Gastrocnemius medialis (tissue), 4 donors: ENCODE measurements around the gene THSD4. TPM values are rescaled to one million over a fixed set of nuclear protein-coding genes. Genes with fewer than 3 reads are reported as not detected.

Source experiments
- ATAC-seq, 2 donors: fragments of 150-250 bp; one replicate each; pipeline ENCODE4 v1.9.1; 2016
- DNase-seq, 2 donors: peaks; one replicate each; pipeline ENCODE4 v3.0.0-alpha.2; 2019
- H3K27ac ChIP-seq, 4 donors: fragments of 200-600 bp; sonication (generic); 1 replicate in 1 of 4; 2 replicates in 3 of 4; pipeline ENCODE4 v1.5.1; 2016 to 2018; ENCODE audit warnings: mild to moderate bottlenecking in 2 of 4, moderate library complexity in 1 of 4
- H3K27me3 ChIP-seq, 3 donors: fragments of 200-600 bp; sonication (generic) in 2 of 3; 1 replicate in 1 of 3; 2 replicates in 2 of 3; pipeline versions ENCODE4 v1.5.1 to v1.6.0; 2016 to 2019; ENCODE audit warnings: mild to moderate bottlenecking in 1 of 3, moderate library complexity in 1 of 3
- H3K36me3 ChIP-seq, 2 donors: fragments of 200-600 bp; sonication (generic) in 1 of 2; one replicate each; pipeline ENCODE4 v1.5.1; 2017 to 2018
- H3K4me1 ChIP-seq, 2 donors: fragments of 200-600 bp; sonication (generic) in 1 of 2; one replicate each; pipeline ENCODE4 v1.5.1; 2016 to 2017; ENCODE audit warnings: mild to moderate bottlenecking in 2 of 2
- H3K4me3 ChIP-seq, 4 donors: fragments of 200-600 bp; sonication (generic) in 3 of 4; 1 replicate in 1 of 4; 2 replicates in 3 of 4; pipeline ENCODE4 v1.5.1; 2016 to 2019; ENCODE audit warnings: mild to moderate bottlenecking in 2 of 4
- H3K9me3 ChIP-seq, 3 donors: fragments of 200-600 bp; sonication (generic) in 2 of 3; 1 replicate in 1 of 3; 2 replicates in 2 of 3; pipeline ENCODE4 v1.5.1; 2016 to 2019
- POLR2A ChIP-seq, 2 donors: fragments of 450-650 bp; IDR thresholded peaks; one replicate each; pipeline ENCODE4 v1.6.1; 2017; ENCODE audit warnings: antibody characterized with exemption in 2 of 2, mild to moderate bottlenecking in 2 of 2, moderate library complexity in 2 of 2
- in situ Hi-C, 4 donors: fragments of 200-750 bp; cut with MboI; loops; one replicate each; pipeline versions ENCODE4 v1.15.0 to v1.8.0; 2017; ENCODE audit warnings: low sequenced_read_pairs in 4 of 4
- intact Hi-C: fragments of 100-400 bp; cut with DNase I; formaldehyde crosslinking; loops from one replicate; pipeline ENCODE4 v1.15.1; 2023; ENCODE audit warnings: low total_unique reads
- total RNA-seq, 4 donors: library from RNA; depleted of rRNA; stranded (reverse); fragments of >200 nt; gene quantifications; one replicate each; pipeline versions ENCODE4 v1.1.0 to v1.2.3, GENCODE V29; 2016
- TF ChIP-seq, protein P1 (sequence below), 5 experiments: fragments of 450-650 bp in 3 of 5; fragments of 200-600 bp in 2 of 5; sonication (generic) in 2 of 5; IDR thresholded peaks in 4 of 5; conservative IDR thresholded peaks in 1 of 5; 1 replicate in 4 of 5; 2 replicates in 1 of 5; pipeline ENCODE4 v1.5.1; 2016 to 2019; ENCODE audit warnings: antibody characterized with exemption in 5 of 5, mild to moderate bottlenecking in 3 of 5, moderate library complexity in 3 of 5

The THSD4 gene
- total RNA-seq, 4 donors from 2014 or later = 0.35 to 3.1 (median 0.60) TPM

- TF ChIP-seq, protein P1, sequence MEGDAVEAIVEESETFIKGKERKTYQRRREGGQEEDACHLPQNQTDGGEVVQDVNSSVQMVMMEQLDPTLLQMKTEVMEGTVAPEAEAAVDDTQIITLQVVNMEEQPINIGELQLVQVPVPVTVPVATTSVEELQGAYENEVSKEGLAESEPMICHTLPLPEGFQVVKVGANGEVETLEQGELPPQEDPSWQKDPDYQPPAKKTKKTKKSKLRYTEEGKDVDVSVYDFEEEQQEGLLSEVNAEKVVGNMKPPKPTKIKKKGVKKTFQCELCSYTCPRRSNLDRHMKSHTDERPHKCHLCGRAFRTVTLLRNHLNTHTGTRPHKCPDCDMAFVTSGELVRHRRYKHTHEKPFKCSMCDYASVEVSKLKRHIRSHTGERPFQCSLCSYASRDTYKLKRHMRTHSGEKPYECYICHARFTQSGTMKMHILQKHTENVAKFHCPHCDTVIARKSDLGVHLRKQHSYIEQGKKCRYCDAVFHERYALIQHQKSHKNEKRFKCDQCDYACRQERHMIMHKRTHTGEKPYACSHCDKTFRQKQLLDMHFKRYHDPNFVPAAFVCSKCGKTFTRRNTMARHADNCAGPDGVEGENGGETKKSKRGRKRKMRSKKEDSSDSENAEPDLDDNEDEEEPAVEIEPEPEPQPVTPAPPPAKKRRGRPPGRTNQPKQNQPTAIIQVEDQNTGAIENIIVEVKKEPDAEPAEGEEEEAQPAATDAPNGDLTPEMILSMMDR (IDR thresholded peaks at IDR 0.05 in 4 of 5, conservative IDR thresholded peaks at IDR 0.05 in 1 of 5) = no peak
- in situ Hi-C loops = loop anchor here in 1 of 4 donors (10.0 kb wide), 1 partner anchor 212 kb away; no protein-coding TSS in a partner anchor
These were observed 541.2 kb downstream of the THSD4 start for GRCh38 chr15:71656425-71656824.

GRCh38 chr15:71657141-71657540 lies 541.9 kb downstream of the THSD4 start:
- Histone ChIP-seq H3K9me3 (no peaks in the 10 kb centered on the region), H3K4me1 (peaks cover 13 to 20% of the 10 kb centered on the region in 2 donors), H3K27ac (no peak overlapping the region), H3K27me3 (no peaks in the 10 kb centered on the region), H3K4me3 (no peak overlapping the region), H3K36me3 (no peaks in the 10 kb centered on the region)
- ATAC-seq (no peak), DNase-seq (no peak)
- no peak for TF ChIP-seq POLR2A (IDR thresholded peaks at IDR 0.05)
- TF ChIP-seq, protein P1 (IDR thresholded peaks at IDR 0.05 in 4 of 5, conservative IDR thresholded peaks at IDR 0.05 in 1 of 5) = no peak
- intact Hi-C loops = no loop called here
- in situ Hi-C loops = loop anchor here in 1 of 4 donors (10.0 kb wide), 1 partner anchor 212 kb away; no protein-coding TSS in a partner anchor

More at GRCh38 chr15:71656425-71656824, 541.2 kb downstream of the THSD4 start:
- Histone ChIP-seq H3K27ac (no peak overlapping the region), H3K4me3 (no peak overlapping the region), H3K9me3 (no peaks in the 10 kb centered on the region), H3K27me3 (no peaks in the 10 kb centered on the region), H3K4me1 (peaks cover 13 to 20% of the 10 kb centered on the region in 2 donors), H3K36me3 (no peaks in the 10 kb centered on the region)
- DNase-seq (no peak), ATAC-seq (no peak)
- intact Hi-C loops = no loop called here

- H3K27me3 ChIP-seq = no peaks in the 10 kb centered on the region
- H3K27ac ChIP-seq = no peak overlapping the region
- H3K4me3 ChIP-seq = no peak overlapping the region
- TF ChIP-seq, protein P1 (IDR thresholded peaks at IDR 0.05 in 4 of 5, conservative IDR thresholded peaks at IDR 0.05 in 1 of 5) = no peak
- no peak for TF ChIP-seq POLR2A (IDR thresholded peaks at IDR 0.05)
- ATAC-seq (no peak), DNase-seq (no peak)
- no peaks in the 10 kb centered on the region for H3K36me3 ChIP-seq
- peaks cover 13 to 20% of the 10 kb centered on the region in 2 donors for H3K4me1 ChIP-seq
- intact Hi-C loops (no loop called here), in situ Hi-C loops (loop anchor here in 1 of 4 donors (10.0 kb wide), 1 partner anchor 213 kb away; no protein-coding TSS in a partner anchor)
- no peaks in the 10 kb centered on the region for H3K9me3 ChIP-seq
These were observed 542.8 kb downstream of the THSD4 start for GRCh38 chr15:71658036-71658435.

DNA sequence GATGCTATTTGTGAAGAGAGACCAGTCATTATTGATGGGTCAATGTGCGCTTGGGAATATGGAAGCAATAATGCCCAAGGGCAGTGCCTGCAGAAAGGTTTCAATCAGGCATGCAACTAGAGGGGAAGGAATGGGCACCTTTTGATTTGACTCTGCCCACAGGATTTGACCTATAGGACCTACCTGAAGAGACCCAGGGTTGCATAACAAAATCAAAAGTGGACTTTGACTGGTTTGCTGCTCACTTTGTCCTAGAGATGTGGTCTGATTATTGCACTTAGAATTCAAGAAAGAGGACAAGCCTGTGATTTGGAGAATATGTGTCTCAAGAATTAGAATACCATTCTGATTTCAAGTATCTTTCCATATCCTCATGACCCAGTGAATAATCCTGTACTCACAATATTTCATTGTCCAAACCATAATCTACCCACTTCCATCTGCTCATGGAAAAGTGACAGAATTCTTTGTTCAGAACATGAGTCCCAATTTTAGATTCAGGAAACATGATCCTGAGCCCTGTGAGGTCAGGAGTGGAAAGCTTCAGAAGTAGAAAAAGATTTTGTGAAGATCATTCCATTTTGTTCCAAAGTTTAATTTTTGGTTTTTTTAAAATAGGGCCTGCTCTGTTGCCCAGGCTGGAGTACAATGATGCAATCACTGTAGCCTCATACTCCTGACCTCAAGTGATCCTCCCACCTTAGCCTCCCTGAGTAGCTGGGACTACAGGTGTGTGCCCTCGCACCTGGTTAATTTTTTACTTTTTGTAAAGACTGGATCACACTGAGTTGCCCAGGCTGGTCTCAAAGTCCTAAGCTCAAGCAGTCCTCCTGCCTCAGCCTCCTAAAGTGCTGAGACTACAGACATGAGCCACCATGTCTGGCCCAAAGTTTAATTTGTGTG lies 543.8 kb downstream of the THSD4 start:
- no peak for DNase-seq
- intact Hi-C loops (no loop called here), in situ Hi-C loops (loop anchor here in 1 of 4 donors (10.0 kb wide), 1 partner anchor 214 kb away; no protein-coding TSS in a partner anchor)
- H3K4me3 ChIP-seq = no peak overlapping the region
- H3K27ac ChIP-seq = peak overlapping the region in 3 of 4 donors; percentile 18 to 23 (median 20)
- no peaks in the 10 kb centered on the region for H3K36me3 ChIP-seq
- H3K27me3 ChIP-seq = no peaks in the 10 kb centered on the region
- no peaks in the 10 kb centered on the region for H3K9me3 ChIP-seq
- no peak for TF ChIP-seq POLR2A (IDR thresholded peaks at IDR 0.05)
- TF ChIP-seq, protein P1 (IDR thresholded peaks at IDR 0.05 in 4 of 5, conservative IDR thresholded peaks at IDR 0.05 in 1 of 5) = no peak
- peak in 1 of 2 donors; percentile 51 for ATAC-seq
- H3K4me1 ChIP-seq = peaks cover 13 to 20% of the 10 kb centered on the region in 2 donors
